Measurements from ENCODE around the gene PIGZ. TPM values are rescaled to one million over a fixed set of nuclear protein-coding genes. Genes with fewer than 3 reads are reported as not detected.

PIGZ gene
- total RNA-seq, 1 experiment from 2014 or later, result 1.4 TPM

DNA sequence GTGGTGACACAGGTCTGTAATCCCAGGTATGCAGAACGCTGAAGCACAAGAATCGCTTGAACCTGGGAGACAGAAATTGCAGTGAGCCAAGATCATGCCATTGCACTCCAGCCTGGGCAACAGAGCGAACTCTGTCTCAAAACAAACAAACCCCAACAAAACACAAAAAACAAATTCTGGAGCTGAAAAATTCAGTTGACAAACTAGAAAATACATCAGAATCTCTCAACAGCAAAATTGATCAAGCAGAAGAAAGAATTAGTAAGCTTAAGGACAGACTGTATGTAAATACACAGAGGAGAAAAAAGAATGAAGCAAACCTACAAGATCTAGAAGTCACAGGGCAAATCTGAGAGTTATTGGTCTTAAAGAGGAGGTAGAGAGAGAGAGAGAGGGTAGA, 51.6 kb downstream of the PIGZ start:
- no peak for TF ChIP-seq POLR2AphosphoS5 (IDR thresholded peaks at IDR 0.05; ENCODE audit: low read depth, low read length)
- no peak for TF ChIP-seq ZFX (IDR thresholded peaks at IDR 0.05)
- TF ChIP-seq SRF (IDR thresholded peaks at IDR 0.05; ENCODE audit: low read depth), result no peak
- TF ChIP-seq, protein P1, sequence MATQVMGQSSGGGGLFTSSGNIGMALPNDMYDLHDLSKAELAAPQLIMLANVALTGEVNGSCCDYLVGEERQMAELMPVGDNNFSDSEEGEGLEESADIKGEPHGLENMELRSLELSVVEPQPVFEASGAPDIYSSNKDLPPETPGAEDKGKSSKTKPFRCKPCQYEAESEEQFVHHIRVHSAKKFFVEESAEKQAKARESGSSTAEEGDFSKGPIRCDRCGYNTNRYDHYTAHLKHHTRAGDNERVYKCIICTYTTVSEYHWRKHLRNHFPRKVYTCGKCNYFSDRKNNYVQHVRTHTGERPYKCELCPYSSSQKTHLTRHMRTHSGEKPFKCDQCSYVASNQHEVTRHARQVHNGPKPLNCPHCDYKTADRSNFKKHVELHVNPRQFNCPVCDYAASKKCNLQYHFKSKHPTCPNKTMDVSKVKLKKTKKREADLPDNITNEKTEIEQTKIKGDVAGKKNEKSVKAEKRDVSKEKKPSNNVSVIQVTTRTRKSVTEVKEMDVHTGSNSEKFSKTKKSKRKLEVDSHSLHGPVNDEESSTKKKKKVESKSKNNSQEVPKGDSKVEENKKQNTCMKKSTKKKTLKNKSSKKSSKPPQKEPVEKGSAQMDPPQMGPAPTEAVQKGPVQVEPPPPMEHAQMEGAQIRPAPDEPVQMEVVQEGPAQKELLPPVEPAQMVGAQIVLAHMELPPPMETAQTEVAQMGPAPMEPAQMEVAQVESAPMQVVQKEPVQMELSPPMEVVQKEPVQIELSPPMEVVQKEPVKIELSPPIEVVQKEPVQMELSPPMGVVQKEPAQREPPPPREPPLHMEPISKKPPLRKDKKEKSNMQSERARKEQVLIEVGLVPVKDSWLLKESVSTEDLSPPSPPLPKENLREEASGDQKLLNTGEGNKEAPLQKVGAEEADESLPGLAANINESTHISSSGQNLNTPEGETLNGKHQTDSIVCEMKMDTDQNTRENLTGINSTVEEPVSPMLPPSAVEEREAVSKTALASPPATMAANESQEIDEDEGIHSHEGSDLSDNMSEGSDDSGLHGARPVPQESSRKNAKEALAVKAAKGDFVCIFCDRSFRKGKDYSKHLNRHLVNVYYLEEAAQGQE (IDR thresholded peaks at IDR 0.05; ENCODE audit: low read depth), result no peak
- TF ChIP-seq TCF7L2 (IDR thresholded peaks at IDR 0.05; ENCODE audit: borderline replicate concordance, extremely low read depth, insufficient read depth, insufficient read length), result no peak
- no peak for TF ChIP-seq POLR2A (IDR thresholded peaks at IDR 0.05; ENCODE audit: borderline replicate concordance, extremely low read depth, insufficient read depth, insufficient read length)
- TF ChIP-seq CEBPB (IDR thresholded peaks at IDR 0.05; ENCODE audit: low read depth), result no peak
- TF ChIP-seq, protein P2, sequence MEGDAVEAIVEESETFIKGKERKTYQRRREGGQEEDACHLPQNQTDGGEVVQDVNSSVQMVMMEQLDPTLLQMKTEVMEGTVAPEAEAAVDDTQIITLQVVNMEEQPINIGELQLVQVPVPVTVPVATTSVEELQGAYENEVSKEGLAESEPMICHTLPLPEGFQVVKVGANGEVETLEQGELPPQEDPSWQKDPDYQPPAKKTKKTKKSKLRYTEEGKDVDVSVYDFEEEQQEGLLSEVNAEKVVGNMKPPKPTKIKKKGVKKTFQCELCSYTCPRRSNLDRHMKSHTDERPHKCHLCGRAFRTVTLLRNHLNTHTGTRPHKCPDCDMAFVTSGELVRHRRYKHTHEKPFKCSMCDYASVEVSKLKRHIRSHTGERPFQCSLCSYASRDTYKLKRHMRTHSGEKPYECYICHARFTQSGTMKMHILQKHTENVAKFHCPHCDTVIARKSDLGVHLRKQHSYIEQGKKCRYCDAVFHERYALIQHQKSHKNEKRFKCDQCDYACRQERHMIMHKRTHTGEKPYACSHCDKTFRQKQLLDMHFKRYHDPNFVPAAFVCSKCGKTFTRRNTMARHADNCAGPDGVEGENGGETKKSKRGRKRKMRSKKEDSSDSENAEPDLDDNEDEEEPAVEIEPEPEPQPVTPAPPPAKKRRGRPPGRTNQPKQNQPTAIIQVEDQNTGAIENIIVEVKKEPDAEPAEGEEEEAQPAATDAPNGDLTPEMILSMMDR (IDR thresholded peaks at IDR 0.05 in 2 of 3, conservative IDR thresholded peaks at IDR 0.05 in 1 of 3; ENCODE audit: borderline replicate concordance in 1 of 3, insufficient read depth in 1 of 3, low read depth in 2 of 3, low read length in 2 of 3), result no peak
- TF ChIP-seq FOSL1 (IDR thresholded peaks at IDR 0.05; ENCODE audit: low read depth), result no peak
- no peak for TF ChIP-seq ZNF274 (IDR thresholded peaks at IDR 0.05; ENCODE audit: low read depth, low read length)
- TF ChIP-seq, protein P3, sequence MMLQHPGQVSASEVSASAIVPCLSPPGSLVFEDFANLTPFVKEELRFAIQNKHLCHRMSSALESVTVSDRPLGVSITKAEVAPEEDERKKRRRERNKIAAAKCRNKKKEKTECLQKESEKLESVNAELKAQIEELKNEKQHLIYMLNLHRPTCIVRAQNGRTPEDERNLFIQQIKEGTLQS (IDR thresholded peaks at IDR 0.05), result no peak
- TF ChIP-seq, protein P4, sequence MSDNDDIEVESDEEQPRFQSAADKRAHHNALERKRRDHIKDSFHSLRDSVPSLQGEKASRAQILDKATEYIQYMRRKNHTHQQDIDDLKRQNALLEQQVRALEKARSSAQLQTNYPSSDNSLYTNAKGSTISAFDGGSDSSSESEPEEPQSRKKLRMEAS (IDR thresholded peaks at IDR 0.05), result no peak
- no peaks in the 10 kb centered on the region for H4K20me1 ChIP-seq (ENCODE audit: insufficient read depth)
- no peaks in the 10 kb centered on the region for H3K9me2 ChIP-seq (ENCODE audit: insufficient read depth)
- DNase-seq (ENCODE audit: low read depth, low spot score), result no peak
- intact Hi-C loops (cut with micrococcal nuclease), result no loop called here
- H3K27me3 ChIP-seq (ENCODE audit: insufficient read depth, low read length), result no peaks in the 10 kb centered on the region
- no peak overlapping the region for H3K9ac ChIP-seq (ENCODE audit: low read length)
- H3K4me2 ChIP-seq (ENCODE audit: low read length), result no peak overlapping the region
- H3K4me1 ChIP-seq (ENCODE audit: control insufficient read depth in 1 of 2, insufficient read depth in 2 of 2, low read length in 2 of 2), result no peaks in the 10 kb centered on the region
- H3K36me3 ChIP-seq (ENCODE audit: control insufficient read depth in 1 of 2, insufficient read depth in 2 of 2, low read length in 2 of 2), result peaks cover 5 to 10% of the 10 kb centered on the region in 2 experiments; a peak in 1 of 4 replicates
- ChIA-PET CTCF (no interaction called here), POLR2A (no interaction called here), RAD21 (ENCODE audit: low non-redundant PET in 1 of 2, low total read pairs in 2 of 2, uncharacterized antibody in 2 of 2, unreplicated experiment in 2 of 2) (no interaction called here)
- H3K79me2 ChIP-seq (ENCODE audit: insufficient read depth, low read length), result peaks cover 4% of the 10 kb centered on the region; the same call in 1 of the 2 replicates
- BruUV-seq (replicated peaks), result no TSS peak
- no peak overlapping the region for H2AFZ ChIP-seq (ENCODE audit: low read depth, low read length, poor library complexity, severe bottlenecking)
- ATAC-seq, result no peak
- no peak overlapping the region for H3K4me3 ChIP-seq (replicated peaks in 1 of 2; ENCODE audit: low read depth in 1 of 2, low read length in 2 of 2)
- no peak overlapping the region for H3K27ac ChIP-seq (ENCODE audit: low read depth, low read length)
- no peaks in the 10 kb centered on the region for H3K9me3 ChIP-seq (ENCODE audit: control insufficient read depth in 1 of 2, insufficient read depth in 1 of 2, low read depth in 1 of 2, low read length in 2 of 2)

All from HCT116 (cell line).